ENCODE results near the gene ZIM2. TPM values are rescaled to one million over a fixed set of nuclear protein-coding genes. Genes with fewer than 3 reads are reported as not detected.
"Not testable (repeated sequence)": the region's sequence is repeated elsewhere in the genome, so short reads cannot be mapped to it uniquely, and the experiment has no call there.

ZIM2 gene
- total RNA-seq, 4 donors from 2014 or later: 0.67 to 6.5 (median 1.8) TPM

- 82 to 91% methylated on average over 4 of the region's 4 CpGs for WGBS, 2 donors
- no peaks in the 10 kb centered on the region for H3K27me3 ChIP-seq
- no peak overlapping the region for H3K27ac ChIP-seq
- intact Hi-C loops (cut with DNase I): no loop called here
- H3K4me1 ChIP-seq: peaks cover 0 to 16% of the 10 kb centered on the region in 2 donors
- H3K9me3 ChIP-seq: no peaks in the 10 kb centered on the region
- DNase-seq: no peak
- no peaks in the 10 kb centered on the region for H3K36me3 ChIP-seq
- no peak for TF ChIP-seq CTCF (IDR thresholded peaks at IDR 0.05)
- no peak for TF ChIP-seq POLR2A (IDR thresholded peaks at IDR 0.05)
- H3K4me3 ChIP-seq (replicated peaks in 1 of 3): no peak overlapping the region
Measured at GRCh38 chr19:56858026-56858425, 17.5 kb upstream of the ZIM2 start.

GRCh38 chr19:56856822-56857221 lies 16.3 kb upstream of the ZIM2 start:
- TF ChIP-seq POLR2A (IDR thresholded peaks at IDR 0.05): no peak
- TF ChIP-seq CTCF (IDR thresholded peaks at IDR 0.05): no peak
- H3K27me3 ChIP-seq: no peaks in the 10 kb centered on the region
- H3K9me3 ChIP-seq: no peaks in the 10 kb centered on the region
- H3K4me3 ChIP-seq (replicated peaks in 1 of 3): no peak overlapping the region
- DNase-seq: no peak
- no peaks in the 10 kb centered on the region for H3K36me3 ChIP-seq
- intact Hi-C loops (cut with DNase I): no loop called here
- peak overlapping the region in 1 of 3 donors; percentile 10 for H3K27ac ChIP-seq
- H3K4me1 ChIP-seq: peaks cover 0 to 16% of the 10 kb centered on the region in 2 donors
- 50 to 57% methylated on average over 3 of the region's 3 CpGs for WGBS, 2 donors

- WGBS, 2 donors: 88 to 90% methylated on average over 2 of the region's 2 CpGs
- H3K4me1 ChIP-seq: peaks cover 0 to 15% of the 10 kb centered on the region in 2 donors
- H3K27ac ChIP-seq; H3K36me3 ChIP-seq; H3K27me3 ChIP-seq; intact Hi-C loops (cut with DNase I); H3K4me3 ChIP-seq (replicated peaks in 1 of 3); DNase-seq; H3K9me3 ChIP-seq: not testable (repeated sequence)
Measured at GRCh38 chr19:56852361-56852760, 11.8 kb upstream of the ZIM2 start.

- H3K36me3 ChIP-seq: no peaks in the 10 kb centered on the region
- no peaks in the 10 kb centered on the region for H3K9me3 ChIP-seq
- H3K27me3 ChIP-seq: no peaks in the 10 kb centered on the region
- H3K4me1 ChIP-seq: no peaks in the 10 kb centered on the region
- no peak for TF ChIP-seq CTCF (IDR thresholded peaks at IDR 0.05)
- no peak for TF ChIP-seq POLR2A (IDR thresholded peaks at IDR 0.05)
- no peak overlapping the region for H3K27ac ChIP-seq
- no peak overlapping the region for H3K4me3 ChIP-seq (replicated peaks in 1 of 3)
- WGBS, 2 donors: 82 to 85% methylated on average over 4 of the region's 4 CpGs
- DNase-seq: no peak
- intact Hi-C loops (cut with DNase I): no loop called here
Measured at GRCh38 chr19:56848166-56848565, 7.6 kb upstream of the ZIM2 start.

GRCh38 chr19:56842412-56842811 lies 1.9 kb upstream of the ZIM2 start:
- TF ChIP-seq CTCF (IDR thresholded peaks at IDR 0.05) (no peak), POLR2A (IDR thresholded peaks at IDR 0.05) (no peak)

GRCh38 chr19:56841193-56841543 lies 642 bp upstream of the ZIM2 start:
- Histone ChIP-seq H3K36me3 (no peaks in the 10 kb centered on the region), H3K4me1 (peaks cover 0 to 3% of the 10 kb centered on the region in 2 donors), H3K9me3 (no peaks in the 10 kb centered on the region), H3K4me3 (replicated peaks in 1 of 3) (no peak overlapping the region), H3K27me3 (no peaks in the 10 kb centered on the region), H3K27ac (no peak overlapping the region)
- DNase-seq: no peak
- TF ChIP-seq POLR2A (IDR thresholded peaks at IDR 0.05): no peak
- no peak for TF ChIP-seq CTCF (IDR thresholded peaks at IDR 0.05)
- WGBS, 2 donors: 45 to 53% methylated on average over 12 of the region's 12 CpGs
- intact Hi-C loops (cut with DNase I): no loop called here

More at GRCh38 chr19:56842412-56842811, 1.9 kb upstream of the ZIM2 start:
- Histone ChIP-seq H3K27ac (no peak overlapping the region), H3K36me3 (no peaks in the 10 kb centered on the region), H3K9me3 (no peaks in the 10 kb centered on the region), H3K27me3 (no peaks in the 10 kb centered on the region), H3K4me3 (replicated peaks in 1 of 3) (no peak overlapping the region), H3K4me1 (no peaks in the 10 kb centered on the region)
- no peak for DNase-seq
- WGBS, 2 donors: 79 to 81% methylated on average over 1 of the region's 1 CpG
- intact Hi-C loops (cut with DNase I): no loop called here
